SU-DHL-6 (cell line): Measurements from ENCODE around the gene ADK.

Experiments used
- H2AFZ ChIP-seq: fragments of 200-600 bp; sonication (generic); 2 replicates; pipeline ENCODE4 v1.6.1; 2014; ENCODE audit warnings: low read depth, mild to moderate bottlenecking, moderate library complexity, mixed read lengths, antibody characterized with exemption, low read length; ENCODE audit not compliant: severe bottlenecking
- H3F3A ChIP-seq: fragments of 200-600 bp; shearing (Covaris generic); 2 replicates; pipeline ENCODE4 v1.6.0; 2016; ENCODE audit warnings: antibody characterized with exemption, mild to moderate bottlenecking; ENCODE audit not compliant: insufficient read depth
- H3K27ac ChIP-seq: fragments of 200-600 bp; sonication (generic); 2 replicates; pipeline ENCODE4 v1.5.1; 2016; ENCODE audit warnings: low read depth, mild to moderate bottlenecking, low read length, moderate library complexity, mixed read lengths
- H3K27me3 ChIP-seq: fragments of 200-600 bp; sonication (generic), shearing (Covaris generic); 2 replicates; pipeline ENCODE4 v1.6.0; 2014; ENCODE audit warnings: mild to moderate bottlenecking, low read length
- H3K36me3 ChIP-seq: fragments of 200-600 bp; sonication (generic); 2 replicates; pipeline ENCODE4 v1.6.1; 2014; ENCODE audit warnings: mild to moderate bottlenecking, low read length, mixed read lengths
- H3K4me2 ChIP-seq: fragments of 300-600, 200-600 bp; shearing (Covaris generic), sonication (generic); 2 replicates; pipeline ENCODE4 v1.6.0; 2014; ENCODE audit warnings: low read length, low read depth, mild to moderate bottlenecking; ENCODE audit not compliant: poor library complexity, severe bottlenecking
- H3K4me3 ChIP-seq: fragments of 200-600 bp; sonication (generic); 2 replicates; pipeline ENCODE4 v1.5.1; 2014; ENCODE audit warnings: antibody characterized with exemption, low read length, mild to moderate bottlenecking, mixed read lengths; ENCODE audit not compliant: insufficient read depth, poor library complexity, severe bottlenecking
- H3K79me2 ChIP-seq: fragments of 200-600 bp; sonication (generic); 2 replicates; pipeline ENCODE4 v1.6.1; 2014; ENCODE audit warnings: mild to moderate bottlenecking, low read length, moderate library complexity; ENCODE audit not compliant: insufficient read depth
- H3K9ac ChIP-seq: fragments of 200-600 bp; sonication (generic); 2 replicates; pipeline ENCODE4 v1.7.0; 2014; ENCODE audit warnings: mild to moderate bottlenecking, low read length
- H3K9me2 ChIP-seq: fragments of 200-600 bp; sonication (generic); replicated peaks from 2 replicates; pipeline ENCODE4 v1.6.1; 2014; ENCODE audit warnings: low read length; ENCODE audit not compliant: insufficient read depth
- H3K9me3 ChIP-seq: fragments of 200-600 bp; sonication (generic); 2 replicates; pipeline ENCODE4 v1.6.1; 2014; ENCODE audit warnings: low read length, mixed read lengths; ENCODE audit not compliant: insufficient read depth
- H4K20me1 ChIP-seq: fragments of 200-600 bp; sonication (generic); 2 replicates; pipeline ENCODE4 v1.6.1; 2014; ENCODE audit warnings: low read depth, mild to moderate bottlenecking, antibody characterized with exemption, low read length, moderate library complexity, mixed read lengths
- EZH2phosphoT487 ChIP-seq: fragments of 200-600 bp; sonication (generic), shearing (Covaris generic); conservative IDR thresholded peaks from 2 replicates; pipeline ENCODE4 v1.6.1; 2018; ENCODE audit warnings: mild to moderate bottlenecking, antibody characterized with exemption, low read length, moderate library complexity, mixed read lengths
- TF ChIP-seq, protein P1 (sequence below): fragments of 200-600 bp; sonication (generic); IDR thresholded peaks from one replicate; pipeline ENCODE4 v1.5.1; 2017; ENCODE audit warnings: antibody characterized with exemption, mild to moderate bottlenecking, low read length, moderate library complexity; ENCODE audit not compliant: insufficient read depth, poor library complexity, severe bottlenecking

The ADK gene

DNA sequence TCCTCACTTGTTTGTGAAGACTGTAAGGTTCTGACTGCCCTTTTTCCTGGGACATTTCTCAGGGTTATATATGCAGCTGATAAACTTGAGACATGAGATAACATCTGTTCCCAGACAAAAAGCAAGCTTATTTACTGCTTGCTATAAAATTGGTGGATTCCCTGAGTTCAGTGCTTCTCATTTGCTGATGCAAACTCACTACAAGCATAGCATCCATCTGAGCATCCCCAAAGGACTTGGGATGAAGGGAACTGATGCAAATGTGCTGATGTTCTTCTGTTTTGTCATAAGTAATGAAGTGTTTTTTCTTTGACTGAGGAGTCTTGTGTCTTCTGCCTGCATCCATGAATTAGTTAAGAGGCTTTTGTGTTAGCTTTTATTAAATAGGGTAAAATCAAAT is 183.2 kb downstream of the ADK start:
- no peaks in the 10 kb centered on the region; the same call in 1 of the 2 replicates for H3K36me3 ChIP-seq
- no peak overlapping the region for H3K4me2 ChIP-seq
- H3K27ac ChIP-seq = no peak overlapping the region

DNA sequence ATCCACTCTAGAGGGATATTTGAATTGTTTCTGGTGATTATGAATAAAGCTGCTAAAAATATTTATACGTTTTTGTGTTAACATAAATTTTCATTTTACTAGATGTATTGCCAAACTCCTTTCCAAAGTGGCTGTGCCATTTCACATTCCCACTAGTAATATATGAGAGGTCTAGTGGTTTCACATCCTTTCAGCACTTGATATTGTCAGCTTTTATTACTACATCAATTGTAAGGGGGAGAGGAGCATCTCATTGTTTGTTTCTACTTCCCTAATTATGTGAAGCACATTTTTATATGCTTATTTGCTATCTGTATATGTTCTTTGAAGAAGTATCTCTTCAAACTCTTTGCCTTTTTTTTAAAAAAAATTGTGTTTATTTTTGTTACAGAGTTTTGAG is 184.5 kb downstream of the ADK start:
- H2AFZ ChIP-seq = no peak overlapping the region
- H3K4me2 ChIP-seq = no peak overlapping the region
- H3K4me3 ChIP-seq = no peak overlapping the region
- no peaks in the 10 kb centered on the region for H3K9me3 ChIP-seq
- H3K36me3 ChIP-seq = no peaks in the 10 kb centered on the region; the same call in 1 of the 2 replicates
- H3K9ac ChIP-seq = no peak overlapping the region
- H3K9me2 ChIP-seq = no peaks in the 10 kb centered on the region
- H3K27ac ChIP-seq = no peak overlapping the region
- no peaks in the 10 kb centered on the region for H3K27me3 ChIP-seq
- H3K79me2 ChIP-seq = no peaks in the 10 kb centered on the region
- TF ChIP-seq, protein P1, sequence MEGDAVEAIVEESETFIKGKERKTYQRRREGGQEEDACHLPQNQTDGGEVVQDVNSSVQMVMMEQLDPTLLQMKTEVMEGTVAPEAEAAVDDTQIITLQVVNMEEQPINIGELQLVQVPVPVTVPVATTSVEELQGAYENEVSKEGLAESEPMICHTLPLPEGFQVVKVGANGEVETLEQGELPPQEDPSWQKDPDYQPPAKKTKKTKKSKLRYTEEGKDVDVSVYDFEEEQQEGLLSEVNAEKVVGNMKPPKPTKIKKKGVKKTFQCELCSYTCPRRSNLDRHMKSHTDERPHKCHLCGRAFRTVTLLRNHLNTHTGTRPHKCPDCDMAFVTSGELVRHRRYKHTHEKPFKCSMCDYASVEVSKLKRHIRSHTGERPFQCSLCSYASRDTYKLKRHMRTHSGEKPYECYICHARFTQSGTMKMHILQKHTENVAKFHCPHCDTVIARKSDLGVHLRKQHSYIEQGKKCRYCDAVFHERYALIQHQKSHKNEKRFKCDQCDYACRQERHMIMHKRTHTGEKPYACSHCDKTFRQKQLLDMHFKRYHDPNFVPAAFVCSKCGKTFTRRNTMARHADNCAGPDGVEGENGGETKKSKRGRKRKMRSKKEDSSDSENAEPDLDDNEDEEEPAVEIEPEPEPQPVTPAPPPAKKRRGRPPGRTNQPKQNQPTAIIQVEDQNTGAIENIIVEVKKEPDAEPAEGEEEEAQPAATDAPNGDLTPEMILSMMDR = no peak
- TF ChIP-seq EZH2phosphoT487 = no peak
- no peaks in the 10 kb centered on the region for H4K20me1 ChIP-seq
- no peaks in the 10 kb centered on the region for H3F3A ChIP-seq

More for the DNA sequence above, 183.2 kb downstream of the ADK start:
- Histone ChIP-seq H3K27me3 (no peaks in the 10 kb centered on the region), H3K9me2 (no peaks in the 10 kb centered on the region), H2AFZ (no peak overlapping the region), H3K9me3 (no peaks in the 10 kb centered on the region), H4K20me1 (no peaks in the 10 kb centered on the region), H3K9ac (no peak overlapping the region), H3K4me3 (no peak overlapping the region), H3K79me2 (no peaks in the 10 kb centered on the region), H3F3A (no peaks in the 10 kb centered on the region)
- TF ChIP-seq, protein P1 = no peak
- no peak for TF ChIP-seq EZH2phosphoT487

GRCh38 chr10:74337330-74338016 is 186.5 kb downstream of the ADK start:
- no peak for TF ChIP-seq EZH2phosphoT487
- TF ChIP-seq, protein P1 = no peak
- Histone ChIP-seq H3K27me3 (no peaks in the 10 kb centered on the region), H3K79me2 (no peaks in the 10 kb centered on the region), H3K9me3 (no peaks in the 10 kb centered on the region), H3K4me2 (no peak overlapping the region), H3K9ac (no peak overlapping the region), H4K20me1 (no peaks in the 10 kb centered on the region), H3K27ac (no peak overlapping the region), H3F3A (no peaks in the 10 kb centered on the region), H3K36me3 (no peaks in the 10 kb centered on the region), H3K9me2 (no peaks in the 10 kb centered on the region), H3K4me3 (no peak overlapping the region), H2AFZ (no peak overlapping the region)
